Amniotic stem cell (primary cell): ENCODE data around the gene FFAR1.

Experiments used
- DNase-seq: peaks from one replicate; lab custom pipeline; 2025; lab: John Stamatoyannopoulos, UW

FFAR1 gene

DNA sequence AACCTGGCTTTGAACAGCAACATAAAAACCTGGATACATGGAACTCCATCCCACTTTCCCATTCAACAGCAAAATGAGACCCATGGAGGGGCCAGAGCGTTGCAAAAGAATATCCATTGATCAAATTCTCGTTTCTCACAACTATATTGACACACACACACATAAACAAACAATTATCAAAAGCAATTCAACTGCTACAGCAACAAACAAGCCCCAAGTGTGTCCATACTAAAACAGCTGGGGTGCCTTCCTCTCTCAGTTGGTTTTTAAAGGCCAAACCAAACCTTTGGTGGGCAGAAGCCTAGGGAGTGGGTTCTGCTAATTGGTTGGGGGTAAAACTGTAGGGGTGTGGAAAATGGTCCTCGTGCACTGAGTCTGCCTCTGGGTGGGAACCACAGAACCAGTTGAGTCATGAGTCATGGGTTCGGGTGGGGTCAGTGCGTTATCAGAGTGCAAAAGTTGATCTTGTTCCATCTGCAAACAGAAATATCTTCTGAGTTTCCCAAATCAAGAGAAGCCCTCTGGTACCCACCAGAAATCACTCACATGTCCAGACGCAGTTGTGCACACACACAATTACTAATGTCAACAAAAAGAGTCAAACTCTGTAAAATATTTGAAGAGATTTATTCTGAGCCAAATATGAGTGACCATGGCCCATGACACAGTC is 41.6 kb downstream of the FFAR1 start:
- no peak for DNase-seq

- DNase-seq: no peak
Observed at GRCh38 chr19:35392742-35393715, 45.3 kb downstream of the FFAR1 start.

DNA sequence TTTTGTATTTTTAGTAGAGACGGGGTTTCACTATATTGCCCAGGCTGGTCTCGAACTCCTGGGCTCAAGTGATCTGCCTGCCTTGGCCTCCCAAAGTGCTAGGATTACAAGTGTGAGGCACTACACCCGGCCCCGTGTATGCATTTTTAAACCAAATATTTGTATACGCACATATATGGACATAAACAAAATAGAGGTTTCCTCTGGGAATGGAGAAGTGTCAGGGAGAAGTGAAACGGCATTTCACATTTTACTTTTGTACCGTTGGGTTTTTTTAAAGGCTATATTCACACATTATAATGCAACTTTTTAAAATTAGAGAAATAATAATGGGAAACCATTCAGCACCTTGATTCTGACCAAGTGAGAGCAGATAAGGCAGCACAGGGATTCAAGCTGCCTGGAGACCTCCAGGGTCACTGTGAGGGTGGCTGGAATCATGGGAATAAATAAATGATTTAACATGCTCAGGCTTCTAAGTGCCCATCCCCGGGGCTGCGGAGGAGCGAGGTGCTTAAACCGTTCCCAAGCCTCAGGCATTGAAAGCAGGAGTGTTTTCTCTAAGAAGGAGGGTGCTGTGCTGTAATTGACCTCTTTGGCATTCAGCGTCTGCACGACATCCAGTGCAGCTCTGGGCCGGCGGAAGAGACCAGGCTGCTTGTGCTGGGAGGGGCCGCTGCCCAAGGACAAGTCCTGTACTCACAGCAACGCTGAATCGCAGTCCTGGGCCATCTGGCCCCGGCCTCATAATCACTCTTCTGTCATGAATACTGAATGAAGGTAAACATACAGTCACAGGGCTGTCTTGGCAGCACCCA is 47.9 kb downstream of the FFAR1 start:
- no peak for DNase-seq

GRCh38 chr19:35396240-35396885 is 48.7 kb downstream of the FFAR1 start:
- no peak for DNase-seq

DNA sequence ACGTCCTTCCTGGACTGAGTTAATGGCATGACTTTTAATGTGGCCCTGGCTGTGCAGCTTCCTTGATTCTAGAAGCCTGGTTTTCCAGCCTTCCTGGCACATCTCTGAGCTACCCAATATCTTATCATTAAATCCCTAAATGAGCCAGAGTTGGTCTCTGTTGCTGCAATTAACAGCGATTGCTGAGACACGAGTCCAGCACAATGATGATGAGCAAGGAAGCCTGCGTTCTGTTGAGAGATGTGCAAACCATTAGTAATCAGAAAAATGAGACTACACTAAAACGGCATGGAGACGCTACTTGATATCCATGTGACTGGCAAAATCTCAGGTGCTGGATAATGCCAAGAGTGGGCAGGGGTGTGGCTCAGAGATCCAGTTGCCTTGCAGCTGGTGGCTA is 49.4 kb downstream of the FFAR1 start:
- DNase-seq: no peak
